Measurements from ENCODE around the gene ALDH4A1. TPM values are rescaled to one million over a fixed set of nuclear protein-coding genes. Genes with fewer than 3 reads are reported as not detected.

Gene ALDH4A1
- total RNA-seq, 2 experiments from 2014 or later = 3.3 to 3.7 TPM

DNA sequence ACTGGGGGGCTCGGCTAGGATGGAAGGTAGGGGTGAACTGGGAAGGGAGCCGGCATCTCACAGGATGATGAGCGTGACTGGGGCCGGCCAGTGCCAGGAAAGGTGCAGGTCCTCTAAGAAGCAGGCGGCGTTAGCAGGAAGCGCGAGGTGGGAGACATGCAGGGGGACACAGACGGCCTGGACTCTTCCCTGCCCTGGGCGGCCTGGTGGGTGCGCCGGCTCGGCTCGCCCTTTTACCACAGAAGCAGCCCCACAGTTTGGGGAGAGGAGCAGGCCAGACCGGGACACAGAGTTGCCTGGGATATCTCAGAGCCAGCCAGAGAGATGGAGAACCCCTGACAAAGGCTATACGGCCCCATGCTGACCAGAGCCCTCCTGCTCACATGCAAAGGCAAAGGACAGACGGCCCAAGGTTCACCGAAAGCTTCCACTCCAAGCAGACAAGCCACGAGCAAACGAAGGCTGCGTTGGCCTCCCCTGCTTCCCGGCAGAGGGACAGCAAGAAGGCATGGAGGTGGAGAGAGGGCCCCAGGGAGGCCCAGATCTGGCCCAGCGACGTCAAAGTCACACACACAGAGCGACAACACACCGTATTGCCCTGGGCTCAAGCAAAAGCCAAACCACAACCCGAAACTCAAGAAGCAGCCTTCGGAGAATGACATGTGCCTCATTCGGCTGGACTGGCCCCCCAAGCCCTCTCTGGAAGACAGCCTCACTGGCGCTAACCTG, 14.9 kb upstream of the ALDH4A1 start:
- Mint-ChIP-seq H3K27ac (no peak overlapping the region), H3K4me1 (peaks cover 7% of the 10 kb centered on the region), H3K36me3 (ENCODE audit: low read depth) (peaks cover 2% of the 10 kb centered on the region), H3K4me3 (no peak overlapping the region), H3K27me3 (no peaks in the 10 kb centered on the region), H3K9me3 (no peaks in the 10 kb centered on the region)
- CTCF ChIA-PET = interaction anchor here (0.9 kb wide), 1 partner anchor 9 kb away, joined by 3 read pairs; no protein-coding TSS in a partner anchor
- DNase-seq = no peak
- POLR2A ChIA-PET = interaction anchor here (0.8 kb wide), 1 partner anchor 157 kb away, joined by 3 read pairs; no protein-coding TSS in a partner anchor

GRCh38 chr1:18915341-18915740, 13.0 kb upstream of the ALDH4A1 start:
- CTCF ChIA-PET = interaction anchor here (0.8 to 10.3 kb wide), 5 partner anchors 8 to 57 kb away, joined by 3 to 123 read pairs (median 7); partner anchors contain the start of genes ALDH4A1 and IFFO2
- Mint-ChIP-seq H3K27ac (no peak overlapping the region), H3K4me3 (no peak overlapping the region), H3K9me3 (no peaks in the 10 kb centered on the region), H3K27me3 (no peaks in the 10 kb centered on the region), H3K36me3 (ENCODE audit: low read depth) (peaks cover 14% of the 10 kb centered on the region), H3K4me1 (peaks cover 5% of the 10 kb centered on the region)
- DNase-seq = no peak
- POLR2A ChIA-PET = interaction anchor here (0.9 to 3.1 kb wide), 4 partner anchors 11 to 160 kb away, joined by 3 to 21 read pairs (median 5); no protein-coding TSS in a partner anchor

DNA sequence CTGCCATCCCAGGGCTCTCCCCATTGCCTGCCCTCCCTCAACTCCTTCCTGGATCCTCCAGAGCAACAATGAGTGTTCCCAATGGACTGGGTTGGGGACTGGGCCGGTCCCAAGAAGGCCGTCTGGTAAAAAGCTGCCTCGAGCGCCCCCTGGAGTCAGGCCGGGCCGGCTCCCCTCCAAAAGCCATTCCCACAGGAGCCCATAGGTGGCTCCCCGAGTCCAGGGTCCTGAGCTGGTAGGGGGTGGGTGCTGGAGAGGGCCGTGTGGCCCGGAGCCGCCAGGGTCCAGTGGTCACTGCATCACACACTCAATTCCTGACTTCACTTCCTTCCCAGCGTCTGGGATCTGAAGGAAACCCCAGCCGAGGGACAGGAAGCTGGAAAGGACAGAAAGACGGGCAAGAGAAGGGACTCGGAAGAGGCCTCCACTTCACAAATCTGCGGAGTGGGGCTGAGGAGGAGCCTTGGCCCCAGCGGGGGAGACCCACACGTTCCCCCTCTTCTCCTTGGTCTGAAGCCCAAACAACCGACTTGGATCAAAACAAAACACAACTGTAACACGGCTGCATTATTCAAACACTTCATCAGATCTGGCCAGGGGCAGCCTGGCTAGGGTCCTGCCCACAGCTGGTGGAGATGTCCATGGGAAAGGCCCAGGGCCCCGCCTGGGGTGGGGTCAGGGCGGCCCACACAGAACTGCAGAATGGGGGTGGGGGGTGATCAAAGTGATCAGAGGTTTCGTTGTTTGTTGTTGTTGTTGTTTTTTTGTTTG, 10.9 kb upstream of the ALDH4A1 start:
- peaks cover 34% of the 10 kb centered on the region for H3K36me3 Mint-ChIP-seq (ENCODE audit: low read depth)
- no peaks in the 10 kb centered on the region for H3K9me3 Mint-ChIP-seq
- ChIA-PET CTCF (interaction anchor here (0.6 to 10.3 kb wide), 35 partner anchors 9 to 291 kb away, joined by 3 to 123 read pairs (median 4); partner anchors contain the start of genes ALDH4A1 and IFFO2), POLR2A (interaction anchor here (1.1 to 3.1 kb wide), 6 partner anchors 9 to 161 kb away, joined by 3 to 21 read pairs (median 4); partner anchors contain the start of gene ALDH4A1)
- no peak overlapping the region for H3K4me3 Mint-ChIP-seq
- peak overlapping the region; percentile 44 for H3K27ac Mint-ChIP-seq
- H3K4me1 Mint-ChIP-seq = peaks cover 5% of the 10 kb centered on the region
- H3K27me3 Mint-ChIP-seq = no peaks in the 10 kb centered on the region
- peak; percentile 74 for DNase-seq

DNA sequence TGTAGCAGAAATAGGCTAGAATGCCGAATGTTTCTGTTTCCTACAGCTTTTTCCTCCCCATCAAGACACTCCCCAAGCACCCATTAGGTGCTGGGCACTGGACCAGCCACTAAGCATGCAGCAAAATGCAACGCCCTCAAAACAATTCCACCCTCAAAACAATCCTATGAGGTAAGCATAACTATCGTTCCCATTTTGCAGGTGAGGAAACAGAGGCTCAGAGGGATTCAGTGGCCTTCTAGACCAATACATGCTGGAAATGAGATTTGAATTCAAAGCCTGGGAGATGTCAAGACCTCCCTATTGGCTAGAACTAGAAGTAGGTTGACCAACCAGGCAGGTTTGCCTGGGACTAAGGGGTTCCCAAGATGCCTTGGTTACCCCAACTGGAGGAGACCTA, 10.2 kb upstream of the ALDH4A1 start:
- peaks cover 5% of the 10 kb centered on the region for H3K4me1 Mint-ChIP-seq
- no peaks in the 10 kb centered on the region for H3K9me3 Mint-ChIP-seq
- no peak for DNase-seq
- H3K36me3 Mint-ChIP-seq (ENCODE audit: low read depth) = peaks cover 40% of the 10 kb centered on the region
- POLR2A ChIA-PET = interaction anchor here (1.1 to 3.1 kb wide), 4 partner anchors 10 to 162 kb away, joined by 3 to 21 read pairs (median 6); partner anchors contain the start of gene ALDH4A1
- no peaks in the 10 kb centered on the region for H3K27me3 Mint-ChIP-seq
- CTCF ChIA-PET = interaction anchor here (0.8 to 10.3 kb wide), 27 partner anchors 9 to 255 kb away, joined by 3 to 123 read pairs (median 4); partner anchors contain the start of genes ALDH4A1 and IFFO2
- H3K27ac Mint-ChIP-seq = no peak overlapping the region
- no peak overlapping the region for H3K4me3 Mint-ChIP-seq

- peaks cover 43% of the 10 kb centered on the region for H3K36me3 Mint-ChIP-seq (ENCODE audit: low read depth)
- no peaks in the 10 kb centered on the region for H3K9me3 Mint-ChIP-seq
- ChIA-PET CTCF (interaction anchor here (0.5 to 10.3 kb wide), 11 partner anchors 9 to 1303 kb away, joined by 3 to 123 read pairs (median 7); partner anchors contain the start of gene IFFO2), POLR2A (interaction anchor here (0.6 to 3.8 kb wide), 9 partner anchors 16 to 171 kb away, joined by 3 to 17 read pairs (median 3); partner anchors contain the start of gene IFFO2)
- no peak overlapping the region for H3K27ac Mint-ChIP-seq
- H3K27me3 Mint-ChIP-seq = no peaks in the 10 kb centered on the region
- H3K4me1 Mint-ChIP-seq = peaks cover 7% of the 10 kb centered on the region
- DNase-seq = no peak
- H3K4me3 Mint-ChIP-seq = no peak overlapping the region
Measured at GRCh38 chr1:18908911-18909771, 6.8 kb upstream of the ALDH4A1 start.

DNA sequence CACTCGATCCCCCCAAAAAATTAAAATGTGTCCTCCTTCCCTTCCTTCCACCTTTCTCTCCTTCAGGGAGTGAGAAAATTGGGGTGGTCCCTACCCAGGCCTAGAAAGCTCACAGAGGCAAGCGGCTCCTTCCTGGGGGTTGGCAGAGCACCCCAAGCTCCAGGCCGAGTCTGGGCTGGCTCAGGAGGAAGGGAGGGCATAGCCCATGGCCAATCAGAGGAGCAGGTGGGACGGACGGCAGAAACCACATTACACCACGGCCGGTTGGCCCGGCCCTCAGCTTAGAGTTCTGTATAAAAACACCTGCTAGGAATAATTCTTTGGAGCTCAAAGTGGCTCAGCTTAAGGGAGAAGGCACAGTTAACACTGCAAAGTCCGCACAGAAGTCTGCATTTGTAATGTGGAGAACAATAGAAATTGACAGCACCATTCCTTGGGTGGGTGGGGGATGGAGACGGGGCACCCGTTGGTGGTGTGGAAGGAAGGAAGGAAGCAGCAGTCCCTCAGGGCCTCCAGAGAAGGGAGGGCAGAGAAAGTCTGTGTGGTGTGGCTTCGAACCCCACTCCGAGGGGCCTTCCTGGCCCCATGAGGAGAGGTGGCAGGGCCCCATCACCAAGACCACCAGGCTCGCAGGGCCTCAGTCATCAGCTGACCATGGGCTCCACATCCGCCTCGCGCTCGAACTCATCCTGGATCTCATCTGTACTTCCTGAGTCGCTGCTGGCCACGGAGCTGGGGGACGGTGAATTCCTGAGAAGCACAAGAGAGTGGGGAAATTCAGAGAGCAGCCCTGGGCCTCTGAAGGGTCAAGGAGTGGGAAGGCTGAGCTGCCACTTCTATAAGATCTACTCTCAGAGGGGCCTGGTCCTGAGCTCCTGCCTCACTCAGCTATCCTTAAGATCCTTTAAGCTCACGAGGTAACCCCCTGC, 5.8 kb upstream of the ALDH4A1 start:
- POLR2A ChIA-PET = interaction anchor here (0.6 to 3.8 kb wide), 11 partner anchors 15 to 172 kb away, joined by 3 to 17 read pairs (median 3); partner anchors contain the start of gene IFFO2

GRCh38 chr1:18907021-18907916, 4.9 kb upstream of the ALDH4A1 start:
- no peak overlapping the region for H3K4me3 Mint-ChIP-seq
- no peak overlapping the region for H3K27ac Mint-ChIP-seq
- H3K4me1 Mint-ChIP-seq = peaks cover 19% of the 10 kb centered on the region
- ChIA-PET POLR2A (interaction anchor here (0.9 to 3.0 kb wide), 6 partner anchors 12 to 182 kb away, joined by 3 to 13 read pairs (median 3); partner anchors contain the start of gene IFFO2), CTCF (interaction anchor here (0.6 to 10.3 kb wide), 27 partner anchors 8 to 333 kb away, joined by 3 to 123 read pairs (median 4); partner anchors contain the start of gene IFFO2)
- H3K27me3 Mint-ChIP-seq = no peaks in the 10 kb centered on the region
- H3K9me3 Mint-ChIP-seq = no peaks in the 10 kb centered on the region
- peaks cover 41% of the 10 kb centered on the region for H3K36me3 Mint-ChIP-seq (ENCODE audit: low read depth)
- peak; percentile 61 for DNase-seq

More for the DNA sequence above, 5.8 kb upstream of the ALDH4A1 start:
- H3K27me3 Mint-ChIP-seq = no peaks in the 10 kb centered on the region
- H3K36me3 Mint-ChIP-seq (ENCODE audit: low read depth) = peaks cover 43% of the 10 kb centered on the region
- no peak overlapping the region for H3K4me3 Mint-ChIP-seq
- peaks cover 14% of the 10 kb centered on the region for H3K4me1 Mint-ChIP-seq
- H3K27ac Mint-ChIP-seq = no peak overlapping the region
- CTCF ChIA-PET = interaction anchor here (0.5 to 10.3 kb wide), 18 partner anchors 10 to 1304 kb away, joined by 3 to 123 read pairs (median 6); partner anchors contain the start of gene IFFO2
- no peak for DNase-seq
- no peaks in the 10 kb centered on the region for H3K9me3 Mint-ChIP-seq

GRCh38 chr1:18903291-18903756, 969 bp upstream of the ALDH4A1 start:
- Mint-ChIP-seq H3K9me3 (no peaks in the 10 kb centered on the region), H3K4me3 (peak overlapping the region; percentile 80), H3K27ac (peak overlapping the region; percentile 86), H3K4me1 (peaks cover 33% of the 10 kb centered on the region), H3K36me3 (ENCODE audit: low read depth) (peaks cover 9% of the 10 kb centered on the region), H3K27me3 (no peaks in the 10 kb centered on the region)
- no peak for DNase-seq
- ChIA-PET CTCF (interaction anchor here (0.6 to 3.8 kb wide), 12 partner anchors 10 to 338 kb away, joined by 3 to 38 read pairs (median 4); partner anchors contain the start of gene IFFO2), POLR2A (interaction anchor here (0.6 to 3.0 kb wide), 12 partner anchors 10 to 890 kb away, joined by 3 to 26 read pairs (median 3); partner anchors contain the start of gene IFFO2)

- H3K4me3 Mint-ChIP-seq = peak overlapping the region; percentile 80
- CTCF ChIA-PET = interaction anchor here (0.9 to 3.8 kb wide), 9 partner anchors 11 to 339 kb away, joined by 3 to 38 read pairs (median 8); no protein-coding TSS in a partner anchor
- H3K36me3 Mint-ChIP-seq (ENCODE audit: low read depth) = no peaks in the 10 kb centered on the region
- POLR2A ChIA-PET = interaction anchor here (0.6 to 3.0 kb wide), 10 partner anchors 11 to 306 kb away, joined by 3 to 26 read pairs (median 8); partner anchors contain the start of gene IFFO2
- H3K4me1 Mint-ChIP-seq = peaks cover 30% of the 10 kb centered on the region
- H3K9me3 Mint-ChIP-seq = no peaks in the 10 kb centered on the region
- H3K27ac Mint-ChIP-seq = no peak overlapping the region
- H3K27me3 Mint-ChIP-seq = no peaks in the 10 kb centered on the region
- DNase-seq = no peak
Measured at GRCh38 chr1:18901952-18902522, 318 bp downstream of the ALDH4A1 start.
